M059J (cell line): ENCODE results near the gene CAPZB. TPM values are rescaled to one million over a fixed set of nuclear protein-coding genes. Genes with fewer than 3 reads are reported as not detected.

Experiments
- DNase-seq: peaks from one replicate; pipeline ENCODE4 v3.0.0-alpha.2; 2012; ENCODE audit warnings: low read depth
- total RNA-seq: library from RNA; depleted of rRNA; stranded (reverse); fragments of >200 nt; shearing (Covaris generic); gene quantifications from 2 replicates; pipeline ENCODE4 v1.2.3, GENCODE V29; 2014

Gene CAPZB
- total RNA-seq, 1 experiment from 2014 or later = 192 TPM

- no peak for DNase-seq
Measured at GRCh38 chr1:19346026-19346425, 139.3 kb downstream of the CAPZB start.

- no peak for DNase-seq
Measured at GRCh38 chr1:19345391-19345790, 139.9 kb downstream of the CAPZB start.

- no peak for DNase-seq
Measured at GRCh38 chr1:19344831-19345230, 140.5 kb downstream of the CAPZB start.

DNA sequence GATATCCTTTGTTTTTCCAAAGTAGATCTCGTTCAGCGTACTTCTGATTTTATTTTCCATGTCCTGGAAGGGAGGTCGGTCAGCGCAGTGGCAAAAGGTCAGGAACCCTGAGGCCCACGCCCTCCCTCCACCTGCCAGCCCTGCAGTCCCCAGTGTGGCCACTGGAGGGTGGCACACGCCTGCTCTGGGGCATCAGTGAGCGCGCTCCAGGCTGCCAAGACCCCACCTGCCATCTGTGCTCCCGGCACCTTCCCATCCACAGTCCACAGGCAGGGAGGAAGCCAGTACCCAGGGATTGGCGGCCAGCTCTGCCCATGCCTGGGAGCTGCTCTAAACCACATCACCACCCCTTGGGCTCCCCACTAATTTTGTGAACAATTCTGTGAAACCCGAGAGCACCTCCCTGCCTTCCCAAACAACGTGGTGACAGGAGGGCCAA is 140.9 kb downstream of the CAPZB start:
- peak; percentile 35 for DNase-seq

- DNase-seq = no peak
Measured at GRCh38 chr1:19343617-19344350, 141.6 kb downstream of the CAPZB start.

GRCh38 chr1:19342894-19343616 is 142.3 kb downstream of the CAPZB start:
- DNase-seq = no peak

DNA sequence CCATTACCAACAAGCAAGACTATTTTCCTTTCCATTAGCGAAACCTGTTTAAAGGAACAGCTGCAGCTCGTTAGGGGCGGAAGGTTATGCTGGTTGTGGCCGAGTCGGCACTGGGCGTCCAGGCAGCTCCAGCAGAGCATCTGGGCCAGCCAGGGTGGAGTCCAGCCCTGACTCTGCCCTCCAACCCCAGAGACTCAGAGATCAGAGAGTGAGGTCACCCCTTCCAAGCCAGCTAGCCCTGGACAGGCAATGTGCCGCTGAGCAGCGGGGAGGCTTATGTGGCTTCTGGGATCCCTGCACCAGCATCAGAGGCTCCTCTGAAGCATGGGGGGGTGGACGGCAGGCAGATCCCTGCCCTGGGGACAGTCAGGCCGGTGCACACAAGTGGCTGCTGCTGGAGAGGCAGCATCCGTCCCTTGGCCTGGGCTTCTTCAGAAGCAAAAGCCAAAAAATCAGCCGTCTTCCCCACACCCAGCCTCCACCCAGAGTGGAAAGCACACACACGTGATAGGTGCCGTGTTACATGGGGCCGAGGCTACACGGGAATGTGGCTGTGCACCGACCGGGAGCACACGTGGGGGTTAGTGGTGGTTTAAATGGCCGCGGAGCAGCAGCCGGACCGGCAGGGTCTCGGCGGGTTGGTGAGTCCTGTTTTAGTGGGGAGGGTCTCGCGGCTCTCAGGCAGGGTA is 143.1 kb downstream of the CAPZB start:
- DNase-seq = no peak

GRCh38 chr1:19341201-19342061 is 143.9 kb downstream of the CAPZB start:
- DNase-seq = peak; percentile 61

GRCh38 chr1:19340387-19340937 is 144.9 kb downstream of the CAPZB start:
- DNase-seq = no peak

GRCh38 chr1:19339214-19339861 is 146.0 kb downstream of the CAPZB start:
- no peak for DNase-seq

DNA sequence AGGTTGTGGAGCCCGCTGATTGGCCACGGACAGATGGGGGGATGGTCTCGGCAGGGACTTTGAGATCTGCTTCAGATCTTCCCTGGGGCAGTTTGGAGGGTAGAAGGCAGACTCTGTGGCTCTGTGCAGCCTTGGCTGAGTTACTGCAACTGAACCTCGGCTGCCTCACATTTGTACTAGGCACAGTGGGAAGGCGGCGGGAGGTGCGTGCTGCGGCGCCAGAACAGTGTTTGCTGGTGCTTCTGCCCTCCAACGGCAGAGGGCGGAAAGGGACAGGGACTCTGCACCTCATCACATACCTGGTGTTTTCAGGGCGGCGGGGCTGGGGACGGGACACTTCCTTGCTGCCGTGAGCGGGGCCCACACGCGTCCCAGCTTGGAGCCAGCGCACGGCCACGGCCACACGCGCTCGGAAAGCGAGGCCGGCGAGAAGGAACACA is 147.0 kb downstream of the CAPZB start:
- no peak for DNase-seq

GRCh38 chr1:19337289-19337688 is 148.1 kb downstream of the CAPZB start:
- peak; percentile 33 for DNase-seq

GRCh38 chr1:19336543-19336942 is 148.8 kb downstream of the CAPZB start:
- peak; percentile 69 for DNase-seq

- DNase-seq = no peak
Measured at GRCh38 chr1:19333587-19334354, 151.6 kb downstream of the CAPZB start.

GRCh38 chr1:19332832-19333231 is 152.5 kb downstream of the CAPZB start:
- DNase-seq = no peak

DNA sequence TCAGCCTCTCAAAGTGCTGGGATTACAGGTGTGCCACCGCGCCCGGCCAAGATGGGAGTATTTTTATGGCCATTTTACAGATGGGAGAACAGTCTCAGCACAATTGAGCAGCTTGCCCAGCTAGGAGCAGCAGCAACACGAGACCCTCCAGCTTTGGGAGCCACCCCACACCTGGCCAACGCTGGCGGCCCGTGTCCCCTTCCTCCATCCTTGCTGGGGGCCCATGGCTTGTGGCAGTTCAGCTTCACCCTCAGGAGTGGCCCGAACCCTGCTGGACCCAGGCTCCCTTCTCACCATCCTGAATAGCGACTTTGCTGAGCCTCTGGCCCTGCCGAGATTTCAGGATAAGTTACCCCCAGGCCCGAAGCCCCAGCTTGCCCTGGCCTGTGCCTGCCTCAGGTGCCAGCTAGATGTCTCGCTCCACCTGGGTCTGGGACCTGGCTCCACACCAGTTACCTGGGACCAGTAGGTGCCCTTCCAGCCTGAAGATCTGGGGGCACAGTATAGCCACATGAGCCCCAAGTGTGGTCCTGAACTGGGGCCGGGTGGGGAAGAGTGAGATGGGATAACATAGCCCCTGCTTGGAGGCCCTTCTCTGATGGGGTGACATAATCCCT is 154.0 kb downstream of the CAPZB start:
- DNase-seq = no peak

DNA sequence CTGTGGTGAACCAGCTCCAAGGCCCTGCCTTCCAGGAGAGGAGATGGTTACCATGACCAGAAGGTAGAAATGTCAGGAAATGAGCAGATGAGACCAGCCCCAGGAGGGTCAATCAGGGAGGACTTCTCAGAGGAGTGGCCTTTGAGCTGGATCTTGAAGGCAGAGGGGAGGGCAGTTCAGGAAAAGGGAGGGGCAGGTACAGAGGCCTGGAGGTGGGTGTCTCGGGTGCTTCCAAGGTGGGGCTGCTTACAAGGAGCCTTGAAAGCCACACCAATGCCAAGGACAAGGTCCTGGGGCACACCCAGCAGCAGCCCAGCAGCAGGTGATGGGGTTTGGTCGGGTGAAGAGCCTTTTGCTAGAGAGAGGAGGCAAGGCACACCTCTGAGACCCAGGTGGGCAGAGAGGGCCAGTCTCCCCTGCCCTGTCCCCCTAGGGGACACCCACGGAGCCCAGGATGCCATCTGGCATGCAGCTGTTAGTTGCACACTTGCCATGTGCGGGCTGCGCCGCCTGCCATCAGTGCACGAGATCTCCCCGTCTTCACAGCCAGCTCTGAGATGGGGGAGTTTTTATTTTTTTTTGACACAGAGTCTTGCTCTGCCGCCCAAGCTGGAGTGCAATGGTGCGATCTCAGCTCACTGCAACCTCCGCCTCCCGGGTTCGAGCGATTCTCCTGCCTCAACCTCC is 154.7 kb downstream of the CAPZB start:
- DNase-seq = no peak

DNA sequence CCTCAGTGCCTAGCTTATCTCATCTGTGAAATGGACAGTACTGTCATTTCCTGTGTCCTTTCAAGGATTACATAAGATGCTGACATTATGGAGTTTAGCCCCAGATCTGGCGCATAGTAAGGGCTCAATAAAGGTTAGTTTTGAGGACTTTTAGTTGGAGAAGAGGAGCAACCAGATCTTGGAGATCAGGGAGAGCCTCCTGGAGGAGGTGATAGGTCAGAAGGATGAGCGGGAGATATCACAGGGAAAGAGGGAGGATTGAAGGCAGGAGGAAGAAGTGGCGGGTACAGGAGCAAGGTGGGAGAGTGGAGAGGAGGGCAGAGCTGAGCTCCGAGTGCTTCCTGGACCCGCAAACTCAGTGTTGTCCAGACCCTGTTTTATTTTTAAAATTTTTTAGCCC is 155.7 kb downstream of the CAPZB start:
- no peak for DNase-seq

GRCh38 chr1:19329188-19329587 is 156.2 kb downstream of the CAPZB start:
- DNase-seq = no peak
